HEK293T (cell line): ENCODE measurements around the gene KLHL5.

ENCODE experiments used
- BHLHE40 ChIP-seq: fragments of 450-650 bp; IDR thresholded peaks from 2 replicates; pipeline ENCODE4 v1.6.1; 2016; ENCODE audit warnings: mild to moderate bottlenecking, moderate library complexity, borderline replicate concordance
- CTBP1 ChIP-seq: fragments of 450-650 bp; IDR thresholded peaks from 2 replicates; pipeline ENCODE4 v1.6.1; 2016; ENCODE audit warnings: borderline replicate concordance
- ELF4 ChIP-seq: fragments of 450-650 bp; IDR thresholded peaks from 2 replicates; pipeline ENCODE4 v1.6.1; 2017; ENCODE audit warnings: antibody characterized with exemption
- FOXA1 ChIP-seq: fragments of 450-650 bp; IDR thresholded peaks from 2 replicates; pipeline ENCODE4 v1.6.1; 2016; ENCODE audit warnings: mild to moderate bottlenecking
- FOXK2 ChIP-seq: fragments of 450-650 bp; IDR thresholded peaks from 2 replicates; pipeline ENCODE4 v1.6.1; 2016; ENCODE audit warnings: mild to moderate bottlenecking
- FOXM1 ChIP-seq: fragments of 450-650 bp; IDR thresholded peaks from 2 replicates; pipeline ENCODE4 v1.6.1; 2017; ENCODE audit warnings: mild to moderate bottlenecking, borderline replicate concordance
- HDGF ChIP-seq: fragments of 450-650 bp; IDR thresholded peaks from 2 replicates; pipeline ENCODE4 v1.6.1; 2017; ENCODE audit warnings: antibody characterized with exemption, borderline replicate concordance
- L3MBTL2 ChIP-seq: fragments of 450-650 bp; conservative IDR thresholded peaks from 2 replicates; pipeline ENCODE4 v1.6.1; 2016; ENCODE audit warnings: mild to moderate bottlenecking
- LEF1 ChIP-seq: fragments of 450-650 bp; IDR thresholded peaks from 2 replicates; pipeline ENCODE4 v1.6.1; 2017; ENCODE audit warnings: mild to moderate bottlenecking, borderline replicate concordance
- PKNOX1 ChIP-seq: fragments of 450-650 bp; IDR thresholded peaks from 2 replicates; pipeline ENCODE4 v1.6.1; 2016
- SP1 ChIP-seq: fragments of 450-650 bp; IDR thresholded peaks from 2 replicates; pipeline ENCODE4 v1.6.1; 2017
- SUZ12 ChIP-seq: fragments of 450-650 bp; IDR thresholded peaks from 2 replicates; pipeline ENCODE4 v1.6.1; 2016; ENCODE audit warnings: mild to moderate bottlenecking
- TARDBP ChIP-seq: fragments of 450-650 bp; IDR thresholded peaks from 2 replicates; pipeline ENCODE4 v1.6.1; 2016
- ZNF384 ChIP-seq: fragments of 450-650 bp; IDR thresholded peaks from 2 replicates; pipeline ENCODE4 v1.6.1; 2016

GRCh38 chr4:39102297-39102696 lies 40.3 kb downstream of the KLHL5 start:
- no peak for TF ChIP-seq HDGF
- TF ChIP-seq BHLHE40, result no peak
- no peak for TF ChIP-seq ELF4
- no peak for TF ChIP-seq SP1
- no peak for TF ChIP-seq ZNF384
- TF ChIP-seq FOXA1, result no peak
- TF ChIP-seq LEF1, result no peak
- no peak for TF ChIP-seq PKNOX1
- no peak for TF ChIP-seq CTBP1
- TF ChIP-seq TARDBP, result no peak
- TF ChIP-seq L3MBTL2, result no peak
- no peak for TF ChIP-seq SUZ12
- no peak for TF ChIP-seq FOXK2
- no peak for TF ChIP-seq FOXM1
